OCI-LY7 (cell line): Measurements from ENCODE around the gene CSRP3. TPM values are rescaled to one million over a fixed set of nuclear protein-coding genes. Genes with fewer than 3 reads are reported as not detected.
A peak's percentile ranks its signal among the peaks of the same experiment; 100 is the strongest.

Source experiments
- BruUV-seq: library from RNA; stranded (reverse); fragments of 400-500 nt; replicated peaks from 2 replicates; lab custom pipeline; 2021; lab: Mats Ljungman, UMichigan
- CTCF ChIA-PET: fragments of 300-600 bp; sonication (Branson Sonifier 250); formaldehyde crosslinking; loops from one replicate; lab custom pipeline; 2022; ENCODE audit warnings: antibody characterized with exemption; ENCODE audit not compliant: unreplicated experiment; lab: Charles Lee
- POLR2A ChIA-PET: fragments of 300-600 bp; sonication (Branson Sonifier 250); formaldehyde crosslinking; loops from one replicate; lab custom pipeline; 2022; ENCODE audit warnings: antibody characterized with exemption; lab: Charles Lee
- DNase-seq: peaks from one replicate; pipeline ENCODE4 v3.0.0-alpha.2; 2015; ENCODE audit warnings: low spot score
- H2AFZ ChIP-seq: fragments of 200-600 bp; sonication (generic), shearing (Covaris generic); 2 replicates; pipeline ENCODE4 v1.6.1; 2014; ENCODE audit warnings: mild to moderate bottlenecking, antibody characterized with exemption, low read length, moderate library complexity
- H3K27ac ChIP-seq: fragments of 200-600 bp; sonication (generic); 2 replicates; pipeline ENCODE4 v1.5.1; 2014; ENCODE audit warnings: mixed run types, low read depth, mild to moderate bottlenecking, moderate library complexity, low read length, inconsistent platforms; ENCODE audit not compliant: poor library complexity, severe bottlenecking
- H3K36me3 ChIP-seq: fragments of 200-600 bp; sonication (generic); 2 replicates; pipeline ENCODE4 v1.6.1; 2014; ENCODE audit warnings: mild to moderate bottlenecking, antibody characterized with exemption, low read length, moderate library complexity, mixed read lengths; ENCODE audit not compliant: insufficient read depth
- H3K4me1 ChIP-seq: fragments of 200-600 bp; sonication (generic); 2 replicates; pipeline ENCODE4 v1.5.1; 2014; ENCODE audit warnings: mild to moderate bottlenecking, low read length; ENCODE audit not compliant: insufficient read depth, poor library complexity, severe bottlenecking
- H3K4me2 ChIP-seq: fragments of 200-600 bp; sonication (generic); 2 replicates; pipeline ENCODE4 v1.6.1; 2014; ENCODE audit warnings: mild to moderate bottlenecking, low read length
- H3K4me3 ChIP-seq: fragments of 200-600 bp; sonication (generic); 2 replicates; pipeline ENCODE4 v1.5.1; 2014; ENCODE audit warnings: mild to moderate bottlenecking, low read depth, low read length; ENCODE audit not compliant: poor library complexity, severe bottlenecking
- H3K79me2 ChIP-seq: fragments of 200-600 bp; sonication (generic); 2 replicates; pipeline ENCODE4 v1.6.1; 2016; ENCODE audit warnings: low read depth, mild to moderate bottlenecking, low read length, moderate library complexity, mixed read lengths; ENCODE audit not compliant: insufficient read depth
- H3K9me2 ChIP-seq: fragments of 200-600 bp; sonication (generic); 2 replicates; pipeline ENCODE4 v1.6.1; 2016; ENCODE audit warnings: mild to moderate bottlenecking, low read length, mixed read lengths; ENCODE audit not compliant: insufficient read depth
- H3K9me3 ChIP-seq: fragments of 200-600 bp; sonication (generic); 2 replicates; pipeline ENCODE4 v1.6.1; 2014; ENCODE audit warnings: mild to moderate bottlenecking, mixed run types, low read length, mixed read lengths
- H4K20me1 ChIP-seq: fragments of 200-600 bp; sonication (generic); 2 replicates; pipeline ENCODE4 v1.6.1; 2014; ENCODE audit warnings: mild to moderate bottlenecking, antibody characterized with exemption, low read length, moderate library complexity, mixed read lengths; ENCODE audit not compliant: insufficient read depth
- EZH2phosphoT487 ChIP-seq: fragments of 200-600 bp; sonication (generic); IDR thresholded peaks from 2 replicates; pipeline ENCODE4 v1.6.1; 2018; ENCODE audit warnings: low read depth, borderline replicate concordance, mild to moderate bottlenecking, mixed run types, antibody characterized with exemption, low read length, moderate library complexity, mixed read lengths
- intact Hi-C: fragments of 100-400 bp; cut with micrococcal nuclease; formaldehyde crosslinking; loops from one replicate; pipeline ENCODE4 v1.10.0; 2022; ENCODE audit not compliant: unreplicated experiment
- total RNA-seq, 2 experiments: library from RNA; depleted of rRNA in 1 of 2; stranded (reverse); fragments of >200 nt in 1 of 2; shearing (Covaris generic) in 1 of 2; gene quantifications; 2 replicates each; pipeline ENCODE4 v1.2.3, GENCODE V29; 2014 to 2022
- TF ChIP-seq, protein P1 (sequence below): fragments of 200-600 bp; sonication (generic); conservative IDR thresholded peaks from 2 replicates; pipeline ENCODE4 v1.5.1; 2014; ENCODE audit warnings: mild to moderate bottlenecking, antibody characterized with exemption, low read length, moderate library complexity, mixed read lengths

Gene CSRP3
- total RNA-seq, 2 experiments from 2014 or later = not detected

DNA sequence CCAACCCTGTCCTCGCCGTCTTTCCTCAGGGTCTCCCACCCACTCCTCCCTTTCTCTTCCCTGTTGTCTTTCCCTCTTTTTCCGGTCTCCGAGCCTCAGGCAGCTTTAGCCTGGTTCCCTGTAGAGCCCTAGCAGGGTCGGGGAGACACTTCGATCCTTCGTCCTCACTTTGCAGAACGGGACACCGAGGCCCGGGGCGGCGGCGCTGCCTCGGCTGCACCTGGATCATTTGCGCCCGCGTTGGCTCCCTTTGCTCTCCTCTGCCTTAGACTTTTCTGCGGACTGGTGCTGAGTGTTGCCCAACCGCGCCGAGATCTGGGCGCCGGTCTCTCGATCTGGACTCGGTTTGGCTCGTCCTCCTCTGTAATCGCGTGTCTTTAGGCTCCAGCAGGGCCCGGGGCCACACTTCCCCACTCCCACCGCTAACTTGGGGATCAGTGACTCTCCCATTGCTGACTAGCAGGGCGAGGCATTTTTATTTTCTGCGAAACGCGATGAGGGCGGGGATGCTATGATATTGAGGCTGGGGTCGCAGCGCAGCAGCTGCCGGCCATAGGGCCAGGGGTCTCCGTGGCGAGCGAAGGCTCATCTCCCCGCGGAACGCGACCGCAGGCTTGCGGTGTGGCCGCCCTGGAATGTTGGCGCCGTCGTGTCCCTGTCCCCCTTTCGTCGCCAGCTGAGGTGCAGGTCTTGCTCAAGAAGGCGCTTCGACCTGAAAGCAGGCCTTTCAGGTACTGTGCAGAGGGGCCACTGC is 40.6 kb upstream of the CSRP3 start:
- Histone ChIP-seq H3K9me2 (no peaks in the 10 kb centered on the region), H3K36me3 (peaks cover 31% of the 10 kb centered on the region), H3K79me2 (peaks cover 34% of the 10 kb centered on the region), H4K20me1 (0 out of 2 replicates have a peak, but pooled peaks cover 3% of the 10 kb centered on the region), H3K27ac (peak overlapping the region; percentile 90), H3K4me3 (peak overlapping the region; percentile 97), H3K9me3 (no peaks in the 10 kb centered on the region), H2AFZ (peak overlapping the region; percentile 71), H3K4me1 (peaks cover 35% of the 10 kb centered on the region), H3K4me2 (peak overlapping the region; percentile 90)
- intact Hi-C loops = loop anchor here (5.0 kb wide), 3 partner anchors 125 to 715 kb away; partner anchors contain the start of genes TSG101 and ZDHHC13
- no TSS peak for BruUV-seq
- TF ChIP-seq EZH2phosphoT487 = no peak
- ChIA-PET POLR2A (interaction anchor here (0.6 to 0.7 kb wide), 2 partner anchors 27 to 497 kb away, joined by 4 read pairs; no protein-coding TSS in a partner anchor), CTCF (no interaction called here)
- DNase-seq = no peak

DNA sequence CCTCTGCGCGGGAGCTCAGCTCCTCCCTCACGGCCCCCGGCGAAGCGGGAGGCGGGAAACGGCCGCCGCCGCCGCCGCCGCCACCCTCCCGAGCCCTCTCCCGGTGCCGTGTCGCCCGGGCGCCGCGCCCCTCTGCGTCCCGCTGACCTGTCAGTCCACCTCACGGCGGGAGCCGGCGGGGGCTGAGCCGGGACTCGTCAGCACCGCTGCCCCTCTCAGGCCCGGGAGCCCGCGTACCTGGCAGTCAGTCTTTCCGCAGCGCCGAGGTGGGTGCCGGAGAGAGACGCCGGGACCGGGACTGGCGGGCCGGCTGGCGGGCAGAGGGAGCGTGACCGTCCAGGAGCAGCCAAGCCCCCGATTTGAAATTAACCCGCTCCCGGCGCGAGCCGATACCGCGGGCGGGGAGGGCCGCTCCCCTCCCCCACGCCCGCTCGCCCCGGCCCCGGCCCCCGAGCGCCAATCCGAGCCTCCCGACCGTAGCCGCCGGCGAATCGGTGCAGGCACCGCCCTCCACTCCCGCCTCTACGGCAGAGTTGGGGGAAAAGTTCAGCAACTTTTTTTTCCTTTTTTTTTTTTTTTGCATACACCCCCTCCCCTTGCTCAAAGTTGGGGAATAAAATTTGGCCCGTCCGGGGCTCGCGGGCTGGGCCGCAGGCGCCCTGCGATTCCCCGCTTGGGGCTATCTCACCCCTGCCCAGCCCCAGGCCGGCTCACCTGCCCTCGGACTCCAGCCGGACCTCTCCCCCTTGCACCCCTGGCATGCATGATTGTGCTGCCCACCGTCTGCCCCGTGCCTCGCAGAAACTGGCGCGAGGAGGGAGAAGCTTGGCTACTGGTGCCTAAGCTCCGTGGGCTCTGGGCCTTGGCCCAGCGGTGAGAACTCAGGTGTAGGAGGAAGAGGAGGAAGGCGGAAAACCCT is 39.7 kb upstream of the CSRP3 start:
- Histone ChIP-seq H2AFZ (peak overlapping the region; percentile 71), H3K4me3 (peak overlapping the region; percentile 97), H4K20me1 (0 out of 2 replicates have a peak, but pooled peaks cover 3% of the 10 kb centered on the region), H3K79me2 (peaks cover 42% of the 10 kb centered on the region), H3K4me2 (peak overlapping the region; percentile 90), H3K27ac (peak overlapping the region; percentile 90), H3K9me3 (no peaks in the 10 kb centered on the region), H3K4me1 (peaks cover 35% of the 10 kb centered on the region), H3K9me2 (no peaks in the 10 kb centered on the region), H3K36me3 (peaks cover 39% of the 10 kb centered on the region)
- BruUV-seq = no TSS peak
- no peak for TF ChIP-seq EZH2phosphoT487
- TF ChIP-seq, protein P1, sequence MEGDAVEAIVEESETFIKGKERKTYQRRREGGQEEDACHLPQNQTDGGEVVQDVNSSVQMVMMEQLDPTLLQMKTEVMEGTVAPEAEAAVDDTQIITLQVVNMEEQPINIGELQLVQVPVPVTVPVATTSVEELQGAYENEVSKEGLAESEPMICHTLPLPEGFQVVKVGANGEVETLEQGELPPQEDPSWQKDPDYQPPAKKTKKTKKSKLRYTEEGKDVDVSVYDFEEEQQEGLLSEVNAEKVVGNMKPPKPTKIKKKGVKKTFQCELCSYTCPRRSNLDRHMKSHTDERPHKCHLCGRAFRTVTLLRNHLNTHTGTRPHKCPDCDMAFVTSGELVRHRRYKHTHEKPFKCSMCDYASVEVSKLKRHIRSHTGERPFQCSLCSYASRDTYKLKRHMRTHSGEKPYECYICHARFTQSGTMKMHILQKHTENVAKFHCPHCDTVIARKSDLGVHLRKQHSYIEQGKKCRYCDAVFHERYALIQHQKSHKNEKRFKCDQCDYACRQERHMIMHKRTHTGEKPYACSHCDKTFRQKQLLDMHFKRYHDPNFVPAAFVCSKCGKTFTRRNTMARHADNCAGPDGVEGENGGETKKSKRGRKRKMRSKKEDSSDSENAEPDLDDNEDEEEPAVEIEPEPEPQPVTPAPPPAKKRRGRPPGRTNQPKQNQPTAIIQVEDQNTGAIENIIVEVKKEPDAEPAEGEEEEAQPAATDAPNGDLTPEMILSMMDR = no peak
- DNase-seq = peak; percentile 86
- ChIA-PET CTCF (interaction anchor here (0.6 kb wide), 2 partner anchors 55 to 174 kb away, joined by 3 read pairs; no protein-coding TSS in a partner anchor), POLR2A (interaction anchor here (0.5 to 0.7 kb wide), 3 partner anchors 26 to 497 kb away, joined by 4 read pairs; no protein-coding TSS in a partner anchor)
- intact Hi-C loops = loop anchor here (5.0 kb wide), 3 partner anchors 124 to 714 kb away; partner anchors contain the start of genes TSG101 and ZDHHC13
